Left renal pelvis (tissue), 4 donors: Measurements from ENCODE around the gene F2RL2. TPM values are rescaled to one million over a fixed set of nuclear protein-coding genes. Genes with fewer than 3 reads are reported as not detected.

ENCODE experiments used
- DNase-seq, 4 donors: peaks; one replicate each; pipeline ENCODE4 v3.0.0-alpha.2; 2013; ENCODE audit warnings: low read depth in 4 of 4, low spot score in 3 of 4
- polyA plus RNA-seq, 4 donors: library from polyadenylated mRNA; unstranded; fragments of 120-200 nt; gene quantifications; one replicate each; pipeline ENCODE4 v1.2.1, GENCODE V29; 2013; ENCODE audit not compliant: insufficient read length in 4 of 4

F2RL2 gene
- polyA plus RNA-seq: under 1 TPM; 0.44 to 0.49 (median 0.48) TPM

DNA sequence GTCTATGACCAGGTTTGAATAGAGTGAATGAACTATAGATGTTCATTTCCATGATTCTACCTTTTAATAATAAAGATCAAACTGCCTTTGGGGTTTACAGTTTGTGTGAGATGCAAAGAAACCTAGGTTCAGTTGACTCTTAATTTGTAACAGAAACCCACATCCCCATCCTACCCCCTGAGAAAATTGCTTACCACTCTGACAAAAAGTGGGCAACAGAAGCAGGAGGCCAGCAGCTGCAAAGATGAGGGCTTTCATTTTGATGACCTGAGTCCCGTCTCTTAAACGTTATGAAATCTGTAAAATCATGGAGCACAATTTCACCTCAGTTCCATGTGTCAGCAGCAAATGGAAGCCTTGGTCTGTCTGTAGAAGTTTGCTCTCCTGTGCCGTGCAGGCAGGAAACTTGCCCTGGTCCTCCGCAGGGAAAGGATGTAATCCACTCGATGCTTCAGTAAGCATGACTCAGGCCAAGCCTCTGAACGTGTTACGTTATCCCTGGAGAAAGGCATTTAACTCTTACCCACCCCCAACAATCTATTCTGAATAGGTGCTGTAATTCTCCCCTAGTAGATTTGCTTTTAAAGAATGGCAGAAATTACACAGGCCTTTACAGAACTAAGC lies at the start of gene F2RL2:
TSS of gene F2RL2 (minus strand) at position 431 of the 624 bp plus-strand sequence. CDS start at position 258, 173 bp downstream.
- no peak for DNase-seq

GRCh38 chr5:76672242-76672641 lies 49.0 kb upstream of the F2RL2 start:
- DNase-seq: no peak

GRCh38 chr5:76670508-76670907 lies 47.3 kb upstream of the F2RL2 start:
- DNase-seq: no peak

GRCh38 chr5:76669245-76669644 lies 46.0 kb upstream of the F2RL2 start:
- no peak for DNase-seq

DNA sequence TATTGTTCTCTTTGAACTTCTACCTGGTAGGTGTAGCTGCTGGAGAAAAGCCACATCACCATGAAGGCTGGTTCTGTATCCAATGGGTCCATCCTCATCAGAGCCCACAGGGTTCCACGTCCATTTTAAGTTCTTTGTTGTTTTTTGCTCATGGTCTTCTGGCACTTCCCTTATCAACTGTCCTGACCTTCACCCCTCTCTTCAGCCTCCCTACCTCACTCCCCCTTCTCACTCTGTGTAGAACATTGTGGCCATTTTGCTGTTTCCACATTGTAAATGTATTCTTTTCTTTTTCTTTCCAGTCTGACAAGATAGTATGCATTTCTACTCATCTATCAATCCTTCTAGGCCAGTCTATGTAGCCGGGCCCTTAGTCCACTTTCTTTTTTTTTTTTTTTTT lies 44.3 kb upstream of the F2RL2 start:
- no peak for DNase-seq

DNA sequence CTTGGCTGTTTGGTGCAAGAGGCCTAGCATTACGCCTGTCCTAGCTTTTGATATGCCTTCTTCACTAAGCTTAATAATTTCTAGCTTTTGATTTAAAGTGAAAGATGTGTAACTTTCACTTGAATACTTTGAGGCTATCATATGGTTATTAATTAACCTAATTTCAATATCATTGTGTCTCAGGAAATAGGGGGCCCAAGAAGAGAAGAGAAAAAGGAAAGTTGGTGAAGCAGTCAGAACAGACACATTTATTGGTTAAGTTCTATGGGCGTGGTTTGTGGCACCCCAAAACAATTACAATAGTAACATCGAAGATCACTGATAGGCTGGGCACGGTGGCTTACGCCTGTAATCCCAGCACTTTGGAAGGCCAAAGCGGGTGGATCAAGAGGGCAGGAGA lies 40.9 kb upstream of the F2RL2 start:
- no peak for DNase-seq

DNA sequence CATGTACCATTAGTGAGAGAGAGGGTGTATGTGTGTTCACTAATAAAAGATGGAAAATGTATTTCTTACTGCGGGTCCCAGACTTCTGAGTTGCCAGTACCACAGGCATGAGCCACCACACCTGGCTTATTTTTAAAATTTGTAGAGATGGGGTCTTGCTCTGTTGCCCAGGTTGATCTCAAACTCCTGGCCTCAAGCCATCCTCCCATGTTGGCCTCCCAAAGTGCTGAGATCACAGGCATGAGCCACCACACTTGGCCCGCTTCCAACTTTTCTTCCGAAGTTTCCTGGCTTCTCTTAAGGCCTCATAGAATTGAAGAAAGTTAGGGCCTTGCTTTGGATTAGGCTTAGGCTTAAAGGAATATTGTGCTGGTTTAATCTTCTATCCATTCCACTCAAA lies 40.4 kb upstream of the F2RL2 start:
- DNase-seq: no peak

DNA sequence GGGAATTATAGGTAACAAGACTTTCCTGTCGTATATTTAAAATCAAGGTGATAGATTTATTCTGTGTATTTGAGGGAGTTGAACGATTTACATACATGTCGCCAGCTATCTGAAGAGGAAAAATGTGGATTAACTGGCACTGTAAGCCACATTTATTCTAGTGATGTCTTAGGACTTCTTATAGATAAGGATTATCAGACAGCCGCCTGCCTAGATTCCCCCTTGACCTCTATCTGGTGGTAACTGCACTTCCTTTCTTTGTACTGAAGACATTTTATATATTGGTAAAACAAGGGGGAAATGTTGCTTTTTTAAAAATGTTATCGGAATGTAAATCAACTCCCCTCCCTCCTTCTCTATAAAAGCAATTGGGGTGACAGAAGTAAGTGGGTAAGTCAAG lies 39.3 kb upstream of the F2RL2 start:
- DNase-seq: no peak

DNA sequence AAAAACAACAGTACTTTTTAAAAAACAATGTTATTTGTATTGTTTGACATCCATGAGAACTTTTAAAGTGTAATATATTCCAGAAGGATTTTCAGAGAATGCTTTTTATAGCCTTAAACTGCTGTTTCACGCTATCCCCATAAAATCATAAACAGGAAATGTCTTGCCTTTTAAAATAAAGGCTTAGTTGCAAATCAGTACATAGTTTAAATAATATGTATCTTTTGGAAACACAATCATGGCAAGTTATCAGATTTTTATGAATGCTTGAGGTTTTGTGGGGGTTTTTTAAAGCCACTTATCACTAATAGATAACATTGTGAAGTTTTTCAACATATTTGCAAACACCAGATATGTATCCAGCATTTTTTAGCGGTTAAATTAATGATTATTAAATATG lies 37.2 kb upstream of the F2RL2 start:
- no peak for DNase-seq

DNA sequence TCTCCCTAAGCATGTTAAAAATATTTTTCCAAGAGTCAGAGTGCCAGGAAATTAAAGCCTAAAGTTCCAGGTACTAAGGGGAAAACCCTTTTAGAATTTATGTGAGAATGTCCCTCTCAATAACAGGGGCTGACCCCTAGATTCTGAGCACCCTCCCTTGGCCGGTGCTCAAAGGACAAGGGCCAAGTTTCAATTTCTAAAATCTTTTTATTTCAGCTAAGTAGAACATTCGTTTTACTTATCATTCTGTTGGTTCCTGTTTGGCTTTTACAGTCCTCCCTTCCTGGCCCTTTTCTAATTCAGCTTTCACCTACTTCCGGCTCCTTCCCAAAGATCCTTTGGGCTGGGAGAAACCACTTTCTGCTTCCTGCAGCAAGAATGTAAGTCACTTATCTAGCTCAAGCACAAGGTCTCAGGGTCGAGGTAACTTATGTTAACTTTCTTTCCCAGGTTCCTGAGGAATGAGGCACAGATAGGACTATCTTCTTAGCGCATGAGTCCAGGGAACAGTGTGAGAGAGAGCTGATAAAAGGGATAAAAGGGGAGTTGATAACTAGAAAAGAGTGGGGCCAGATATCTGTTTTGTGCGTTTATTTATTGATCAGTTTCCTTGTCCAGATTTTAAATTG lies 34.6 kb upstream of the F2RL2 start:
- DNase-seq: no peak

DNA sequence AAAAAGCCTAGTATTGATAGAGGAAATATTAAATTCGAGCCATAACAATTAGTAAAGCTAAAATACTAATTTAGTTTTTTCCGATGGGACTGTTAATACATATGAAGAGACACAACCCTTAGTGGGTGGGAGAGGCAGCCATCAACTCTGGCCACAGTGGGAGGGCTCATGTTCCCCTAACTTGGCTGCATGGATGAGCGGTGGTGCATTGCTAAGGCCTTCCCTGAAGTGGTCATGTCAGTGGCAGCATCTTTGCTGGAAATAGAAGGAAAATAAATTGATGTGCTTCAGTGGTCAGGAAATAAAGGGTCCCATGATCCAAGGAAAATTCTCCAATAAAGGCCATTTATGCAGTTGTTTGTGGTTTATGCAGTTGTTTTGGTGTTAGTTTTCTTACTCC lies 33.9 kb upstream of the F2RL2 start:
- DNase-seq: no peak

- DNase-seq: no peak
Observed at GRCh38 chr5:76652809-76653414, 29.7 kb upstream of the F2RL2 start.

GRCh38 chr5:76649140-76649539 lies 25.9 kb upstream of the F2RL2 start:
- no peak for DNase-seq

GRCh38 chr5:76643371-76643770 lies 20.2 kb upstream of the F2RL2 start:
- DNase-seq: no peak

GRCh38 chr5:76642390-76643040 lies 19.3 kb upstream of the F2RL2 start:
- DNase-seq: no peak

DNA sequence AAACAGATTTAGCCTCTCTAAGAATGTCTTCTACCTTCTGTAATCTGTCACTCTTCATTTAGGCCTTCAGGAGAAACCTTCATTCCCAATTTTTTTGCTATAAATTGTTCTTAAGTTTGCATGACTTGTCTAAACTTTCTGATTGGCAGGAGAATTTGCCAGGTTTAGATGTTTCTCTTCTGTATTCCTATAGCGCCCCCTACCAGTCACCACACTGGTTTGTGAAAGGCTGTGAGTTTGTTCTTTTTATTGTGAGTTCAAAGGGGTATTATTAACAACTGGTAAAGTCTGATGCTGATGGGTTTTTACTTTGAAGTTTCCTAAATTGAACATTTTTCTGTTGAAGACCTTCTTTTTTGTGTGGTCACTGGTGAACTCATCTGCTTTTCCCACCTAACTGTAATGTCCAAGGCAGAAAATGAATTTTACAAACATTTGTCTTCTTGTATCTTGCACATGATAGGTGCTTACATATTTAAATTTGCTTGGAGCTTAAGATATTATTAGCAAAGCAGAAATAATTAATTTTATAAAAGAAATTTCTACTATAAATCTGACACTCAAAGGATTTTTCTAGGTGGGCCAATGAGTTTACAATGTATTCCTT lies 18.4 kb upstream of the F2RL2 start:
- peak in 3 of 4 donors; percentile 31 to 46 (median 37) for DNase-seq

DNA sequence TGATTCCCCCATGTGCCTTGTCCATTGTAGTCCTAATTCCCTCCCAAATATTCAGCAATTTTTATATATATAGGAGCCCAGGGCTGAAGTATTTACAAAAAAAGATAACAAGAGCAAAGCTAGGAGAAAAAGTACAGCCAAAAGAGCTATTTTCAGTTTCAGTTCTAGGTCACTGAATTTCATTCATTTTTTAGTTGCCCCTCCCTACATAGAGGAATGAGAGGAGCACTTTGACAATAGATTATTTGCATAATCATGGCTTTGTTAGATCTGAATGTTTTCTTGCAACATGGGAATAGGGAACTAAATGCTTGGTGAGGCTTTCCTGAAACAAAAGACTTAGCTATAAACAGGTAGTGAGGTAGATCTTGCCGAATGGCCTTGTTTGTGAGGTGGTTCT lies 15.3 kb upstream of the F2RL2 start:
- DNase-seq: no peak

- DNase-seq: no peak
Observed at GRCh38 chr5:76637490-76637889, 14.3 kb upstream of the F2RL2 start.

- no peak for DNase-seq
Observed at GRCh38 chr5:76634661-76635060, 11.5 kb upstream of the F2RL2 start.

- DNase-seq: no peak
Observed at GRCh38 chr5:76626738-76627137, 3.5 kb upstream of the F2RL2 start.

DNA sequence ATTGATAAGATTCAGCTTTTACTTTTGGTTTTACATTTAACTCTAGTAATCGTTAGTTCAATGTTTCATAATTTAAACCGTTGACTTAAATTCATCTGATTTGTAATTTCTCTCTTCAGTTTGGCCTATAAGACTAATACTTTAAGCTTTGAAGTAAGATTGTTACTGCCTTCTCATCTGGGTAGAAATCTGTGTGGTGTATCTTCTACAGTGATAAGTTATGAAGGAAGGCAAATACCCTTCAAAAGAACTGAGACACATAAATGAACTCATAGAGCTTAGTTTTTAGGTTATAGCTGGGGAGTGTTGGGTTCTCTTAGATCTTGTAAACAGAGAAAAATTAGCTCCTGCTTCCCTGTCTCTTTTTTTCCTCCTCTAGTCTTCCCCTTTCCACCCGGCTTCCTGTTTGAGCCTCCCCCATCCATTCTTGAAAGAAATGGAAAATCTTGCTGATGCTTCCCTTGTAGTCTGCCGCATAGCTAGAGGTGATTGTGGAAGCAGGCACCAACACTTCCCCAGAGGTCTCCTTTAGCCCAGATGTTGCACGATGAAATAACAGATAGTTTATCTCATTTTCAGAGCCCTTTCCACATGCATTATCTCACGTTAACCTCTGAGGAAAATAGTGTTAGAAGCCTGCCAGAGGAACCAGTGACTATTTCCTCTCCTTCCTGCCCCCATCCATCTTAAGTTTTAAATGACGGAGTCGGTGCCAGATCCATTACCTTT lies 2.0 kb upstream of the F2RL2 start:
- no peak for DNase-seq
